ENCODE measurements around the gene LAMA2.
"Not testable (repeated sequence)": the region's sequence is repeated elsewhere in the genome, so short reads cannot be mapped to it uniquely, and the experiment has no call there.

LAMA2 gene

DNA sequence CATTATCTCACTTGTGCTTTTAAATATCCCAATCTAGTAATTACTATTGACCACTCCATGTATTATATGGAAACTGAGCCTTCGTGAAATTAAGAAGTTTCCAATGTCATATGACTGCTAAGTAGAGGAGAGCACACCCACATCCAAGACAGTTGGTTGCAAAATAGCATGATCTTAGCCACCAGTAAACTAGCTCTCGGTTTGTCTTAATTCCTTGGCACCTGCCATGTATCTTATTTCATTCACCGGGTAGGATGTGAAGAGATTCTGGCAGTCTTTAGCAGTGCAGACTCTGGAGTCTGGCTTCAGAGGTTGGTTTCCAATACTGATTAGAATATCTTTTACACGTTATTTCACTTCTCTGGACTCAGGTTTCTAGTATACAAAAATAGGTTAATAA is 270.3 kb downstream of the LAMA2 start:
- TF ChIP-seq, protein P1, sequence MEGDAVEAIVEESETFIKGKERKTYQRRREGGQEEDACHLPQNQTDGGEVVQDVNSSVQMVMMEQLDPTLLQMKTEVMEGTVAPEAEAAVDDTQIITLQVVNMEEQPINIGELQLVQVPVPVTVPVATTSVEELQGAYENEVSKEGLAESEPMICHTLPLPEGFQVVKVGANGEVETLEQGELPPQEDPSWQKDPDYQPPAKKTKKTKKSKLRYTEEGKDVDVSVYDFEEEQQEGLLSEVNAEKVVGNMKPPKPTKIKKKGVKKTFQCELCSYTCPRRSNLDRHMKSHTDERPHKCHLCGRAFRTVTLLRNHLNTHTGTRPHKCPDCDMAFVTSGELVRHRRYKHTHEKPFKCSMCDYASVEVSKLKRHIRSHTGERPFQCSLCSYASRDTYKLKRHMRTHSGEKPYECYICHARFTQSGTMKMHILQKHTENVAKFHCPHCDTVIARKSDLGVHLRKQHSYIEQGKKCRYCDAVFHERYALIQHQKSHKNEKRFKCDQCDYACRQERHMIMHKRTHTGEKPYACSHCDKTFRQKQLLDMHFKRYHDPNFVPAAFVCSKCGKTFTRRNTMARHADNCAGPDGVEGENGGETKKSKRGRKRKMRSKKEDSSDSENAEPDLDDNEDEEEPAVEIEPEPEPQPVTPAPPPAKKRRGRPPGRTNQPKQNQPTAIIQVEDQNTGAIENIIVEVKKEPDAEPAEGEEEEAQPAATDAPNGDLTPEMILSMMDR (IDR thresholded peaks at IDR 0.05): no peak
- H3K27ac ChIP-seq: no peak overlapping the region
- no peak overlapping the region for H3K4me3 ChIP-seq
- no peak for DNase-seq (ENCODE audit: low spot score)

DNA sequence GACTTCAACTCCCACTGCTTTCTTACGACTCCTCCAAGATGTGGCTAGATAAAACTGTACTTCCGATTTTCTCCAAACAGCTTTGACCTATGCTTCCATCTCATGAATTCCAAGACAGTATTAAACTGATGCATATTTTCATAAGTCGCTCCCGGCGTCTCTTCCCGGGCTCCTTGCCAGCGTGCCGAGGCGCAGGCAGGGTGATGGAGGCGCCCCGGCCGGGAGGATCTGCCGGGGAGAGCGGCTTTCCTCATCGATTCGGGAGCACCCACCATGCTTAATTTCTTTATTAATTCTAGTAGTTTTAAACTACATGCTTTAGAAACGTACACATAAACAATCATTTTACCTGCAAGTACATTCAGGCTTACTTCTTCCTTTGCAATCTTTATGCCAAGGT is 276.3 kb downstream of the LAMA2 start:
- not testable (repeated sequence) for H3K4me3 ChIP-seq; DNase-seq (ENCODE audit: low spot score); H3K27ac ChIP-seq

DNA sequence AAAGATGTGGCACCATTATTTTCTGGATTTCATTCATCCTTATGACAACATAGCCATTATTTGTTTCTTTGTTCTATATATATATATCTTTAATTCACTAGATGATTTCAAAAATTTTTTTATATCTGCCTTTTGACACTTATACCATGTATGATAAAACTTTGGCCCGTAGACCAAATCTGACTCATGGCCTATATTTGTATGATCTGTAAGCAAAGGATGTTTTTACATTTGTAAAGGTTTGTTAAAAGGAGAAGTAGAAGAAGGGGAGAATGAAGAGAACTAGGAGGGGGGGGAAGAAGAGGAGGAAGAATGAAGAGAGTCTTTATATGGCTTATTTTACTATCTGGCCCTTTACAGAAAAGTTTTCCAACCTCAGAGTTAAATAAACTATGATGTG is 279.7 kb downstream of the LAMA2 start:
- DNase-seq (ENCODE audit: low spot score): no peak
- Histone ChIP-seq H3K4me3 (no peak overlapping the region), H3K27ac (no peak overlapping the region)
- TF ChIP-seq, protein P1 (IDR thresholded peaks at IDR 0.05): no peak

DNA sequence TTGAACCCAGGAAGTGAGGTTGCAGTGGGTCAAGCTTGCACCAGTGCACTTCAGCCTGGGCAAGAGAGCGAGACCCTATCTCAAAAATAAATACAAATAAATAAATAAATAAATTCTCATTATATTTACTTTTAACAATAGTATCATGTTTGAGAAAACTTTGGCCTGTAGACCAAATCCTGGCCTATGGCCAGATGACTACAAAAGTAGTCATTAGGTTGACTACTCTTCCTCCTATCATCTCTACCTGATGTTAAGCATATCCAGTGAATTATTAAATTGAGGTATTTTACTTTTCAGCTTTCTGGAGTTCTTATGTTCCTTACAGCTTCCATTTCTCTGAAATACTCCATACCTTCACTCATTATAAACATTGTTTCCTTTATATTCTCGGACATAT is 280.6 kb downstream of the LAMA2 start:
- no peak overlapping the region for H3K4me3 ChIP-seq
- H3K27ac ChIP-seq: no peak overlapping the region
- TF ChIP-seq, protein P1 (IDR thresholded peaks at IDR 0.05): no peak
- DNase-seq (ENCODE audit: low spot score): no peak

DNA sequence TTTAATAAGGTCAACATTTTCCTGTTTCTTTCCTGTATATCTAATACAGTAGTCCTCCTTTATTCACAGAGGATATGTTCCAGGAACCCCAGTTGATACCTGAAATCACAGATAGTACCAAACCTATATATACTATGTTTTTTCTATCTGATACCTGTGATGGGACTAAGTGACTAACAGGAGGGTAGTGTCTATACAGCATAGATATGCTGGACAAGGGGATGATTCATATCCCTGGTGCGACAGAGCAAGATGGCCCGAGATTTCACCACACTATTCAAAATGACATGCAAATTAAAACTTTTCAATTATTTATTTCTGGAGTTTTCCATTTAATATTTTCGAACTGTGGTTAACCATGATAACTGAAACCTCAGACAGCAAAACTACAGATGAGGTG is 281.1 kb downstream of the LAMA2 start:
- TF ChIP-seq, protein P1 (IDR thresholded peaks at IDR 0.05): no peak
- Histone ChIP-seq H3K27ac (no peak overlapping the region), H3K4me3 (no peak overlapping the region)
- DNase-seq (ENCODE audit: low spot score): no peak

DNA sequence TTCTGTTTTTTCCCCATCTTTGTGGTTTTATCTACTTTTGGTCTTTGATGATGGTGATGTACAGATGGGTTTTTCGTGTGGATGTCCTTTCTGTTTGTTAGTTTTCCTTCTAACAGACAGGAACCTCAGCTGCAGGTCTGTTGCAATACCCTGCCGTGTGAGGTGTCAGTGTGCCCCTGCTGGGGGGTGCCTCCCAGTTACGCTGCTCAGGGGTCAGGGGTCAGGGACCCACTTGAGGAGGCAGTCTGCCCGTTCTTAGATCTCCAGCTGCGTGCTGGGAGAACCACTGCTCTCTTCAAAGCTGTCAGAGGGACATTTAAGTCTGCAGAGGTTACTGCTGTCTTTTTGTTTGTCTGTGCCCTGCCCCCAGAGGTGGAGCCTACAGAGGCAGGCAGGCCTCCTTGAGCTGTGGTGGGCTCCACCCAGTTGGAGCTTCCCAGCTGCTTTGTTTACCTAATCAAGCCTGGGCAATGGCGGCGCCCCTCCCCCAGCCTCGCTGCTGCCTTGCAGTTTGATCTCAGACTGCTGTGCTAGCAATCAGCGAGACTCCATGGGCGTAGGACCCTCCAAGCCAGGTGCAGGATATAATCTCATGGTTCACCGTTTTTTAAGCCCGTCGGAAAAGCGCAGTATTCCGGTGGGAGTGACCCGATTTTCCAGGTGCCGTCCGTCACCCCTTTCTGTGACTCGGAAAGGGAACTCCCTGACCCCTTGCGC is 289.5 kb downstream of the LAMA2 start:
- H3K27ac ChIP-seq; H3K4me3 ChIP-seq; DNase-seq (ENCODE audit: low spot score): not testable (repeated sequence)

DNA sequence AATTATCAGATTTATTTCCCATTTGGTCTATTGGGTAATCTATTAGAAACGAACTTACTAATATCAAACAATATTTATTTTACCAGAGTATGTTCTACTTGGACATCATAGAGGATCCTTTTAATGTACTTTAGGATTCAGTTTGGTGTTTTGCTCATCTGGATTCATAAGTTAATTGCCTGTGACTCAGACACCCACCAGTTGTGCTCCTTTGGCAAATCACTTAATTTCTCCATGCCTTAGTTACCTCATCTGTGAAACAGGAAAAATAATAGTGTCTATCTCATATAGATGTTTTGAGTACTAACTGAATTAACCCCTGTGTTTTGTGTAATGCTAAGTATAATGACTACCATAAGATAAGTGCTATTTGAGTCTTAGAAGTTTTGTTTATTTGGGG is 292.1 kb downstream of the LAMA2 start:
- TF ChIP-seq, protein P1 (IDR thresholded peaks at IDR 0.05): no peak
- Histone ChIP-seq H3K4me3 (no peak overlapping the region), H3K27ac (no peak overlapping the region)
- no peak for DNase-seq (ENCODE audit: low spot score)

DNA sequence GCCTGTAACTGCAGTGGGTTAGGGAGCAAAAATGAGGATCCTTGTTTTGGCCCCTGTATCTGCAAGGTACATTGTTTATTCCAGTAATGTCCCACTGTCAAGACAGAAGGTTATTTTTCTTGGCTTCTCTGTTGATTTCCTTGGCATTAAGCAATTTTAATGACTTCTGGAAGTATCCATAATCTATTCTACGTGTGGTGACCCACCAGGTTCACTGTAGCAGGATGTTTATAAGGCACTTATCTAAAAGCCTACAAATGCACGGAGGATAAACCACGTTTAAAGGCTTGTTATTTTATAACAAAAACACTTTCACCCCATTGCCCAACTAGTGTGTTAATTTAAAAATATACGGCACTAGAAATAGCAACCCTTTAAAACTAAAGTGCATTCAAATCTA is 294.9 kb downstream of the LAMA2 start:
- Histone ChIP-seq H3K27ac (no peak overlapping the region), H3K4me3 (no peak overlapping the region)
- TF ChIP-seq, protein P1 (IDR thresholded peaks at IDR 0.05): no peak
- DNase-seq (ENCODE audit: low spot score): no peak

Data from coronary artery (tissue), 2 donors.